Stomach (tissue), 9 donors: ENCODE results near the gene DRD4. TPM values are rescaled to one million over a fixed set of nuclear protein-coding genes. Genes with fewer than 3 reads are reported as not detected.
A peak's percentile ranks its signal among the peaks of the same experiment; 100 is the strongest.

ENCODE experiments used
- DNase-seq, 2 donors: peaks; one replicate each; pipeline versions ENCODE4 v3.0.0 to v3.0.0-alpha.2; 2013 to 2019
- H3K27ac ChIP-seq, 5 donors: fragments of 200-600 bp in 4 of 5; sonication (generic) in 4 of 5; one replicate each; pipeline ENCODE4 v1.5.1; 2013 to 2019; ENCODE audit warnings: mild to moderate bottlenecking in 1 of 5, moderate library complexity in 1 of 5
- H3K27me3 ChIP-seq, 3 donors: fragments of 200-600 bp; sonication (generic); one replicate each; pipeline ENCODE4 v1.5.1; 2017 to 2019; ENCODE audit warnings: mixed run types in 1 of 3
- H3K36me3 ChIP-seq, 4 donors: fragments of 200-600 bp; sonication (generic); 1 replicate in 3 of 4; 2 replicates in 1 of 4; pipeline ENCODE4 v1.5.1; 2016 to 2019
- H3K4me1 ChIP-seq, 4 donors: fragments of 200-600 bp; sonication (generic); one replicate each; pipeline ENCODE4 v1.5.1; 2016 to 2019
- H3K4me3 ChIP-seq, 4 donors: fragments of 200-600 bp; sonication (generic) in 3 of 4; one replicate each; pipeline ENCODE4 v1.5.1; 2016 to 2019; ENCODE audit warnings: mild to moderate bottlenecking in 1 of 4
- H3K9me3 ChIP-seq, 4 donors: fragments of 200-600 bp; sonication (generic); one replicate each; pipeline ENCODE4 v1.5.1; 2016 to 2019
- EP300 ChIP-seq: sonication (generic); formaldehyde crosslinking; IDR thresholded peaks from one replicate; pipeline ENCODE4 v1.6.1; 2017; ENCODE audit warnings: antibody characterized with exemption
- POLR2A ChIP-seq, 4 donors: fragments of 450-650 bp; IDR thresholded peaks; one replicate each; pipeline ENCODE4 v1.6.1; 2016; ENCODE audit warnings: antibody characterized with exemption in 4 of 4, control low read depth in 2 of 4, mild to moderate bottlenecking in 1 of 4, moderate library complexity in 1 of 4
- POLR2AphosphoS5 ChIP-seq, 3 donors: sonication (generic); formaldehyde crosslinking; IDR thresholded peaks; one replicate each; pipeline ENCODE4 v1.6.1; 2016; ENCODE audit warnings: antibody characterized with exemption in 3 of 3
- WGBS, 5 donors: extraction: QIAGEN DNeasy Blood & Tissue Kit in 3 of 5; methylation state at CpG; one replicate each; pipeline versions ENCODE4 v1.1.5 to v1.1.7; 2013 to 2018; 5-methylcytosine and 5-hydroxymethylcytosine counted together
- intact Hi-C: fragments of 100-400 bp; cut with DNase I; formaldehyde crosslinking; loops from one replicate; pipeline ENCODE4 v1.15.1; 2023; ENCODE audit warnings: low total_unique reads
- polyA plus RNA-seq, 3 donors: library from polyadenylated mRNA; stranded (reverse); fragments of 200-250 nt; gene quantifications; one replicate each; pipeline ENCODE4 v1.2.3, GENCODE V29; 2013
- total RNA-seq, 5 donors: library from RNA; depleted of rRNA; stranded (reverse); fragments of >200 nt; gene quantifications; one replicate each; pipeline versions ENCODE4 v1.1.0 to v1.2.3, GENCODE V29; 2014 to 2016
- TF ChIP-seq, protein P1 (sequence below), 7 experiments: fragments of 450-650 bp in 4 of 7; fragments of 200-600 bp in 3 of 7; sonication (generic) in 3 of 7; IDR thresholded peaks; one replicate each; pipeline ENCODE4 v1.5.1; 2016 to 2019; ENCODE audit warnings: antibody characterized with exemption in 7 of 7, control low read depth in 2 of 7, mild to moderate bottlenecking in 1 of 7
- donor health status: healthy with polysubstance abuse.
- donor health status: Bipolar disorder and iron deficiency.
- donor health status: healthy.

DRD4 gene
- total and polyA plus RNA-seq, 8 donors = 0.19 to 1.7 (median 0.50) TPM; not detected in 5

DNA sequence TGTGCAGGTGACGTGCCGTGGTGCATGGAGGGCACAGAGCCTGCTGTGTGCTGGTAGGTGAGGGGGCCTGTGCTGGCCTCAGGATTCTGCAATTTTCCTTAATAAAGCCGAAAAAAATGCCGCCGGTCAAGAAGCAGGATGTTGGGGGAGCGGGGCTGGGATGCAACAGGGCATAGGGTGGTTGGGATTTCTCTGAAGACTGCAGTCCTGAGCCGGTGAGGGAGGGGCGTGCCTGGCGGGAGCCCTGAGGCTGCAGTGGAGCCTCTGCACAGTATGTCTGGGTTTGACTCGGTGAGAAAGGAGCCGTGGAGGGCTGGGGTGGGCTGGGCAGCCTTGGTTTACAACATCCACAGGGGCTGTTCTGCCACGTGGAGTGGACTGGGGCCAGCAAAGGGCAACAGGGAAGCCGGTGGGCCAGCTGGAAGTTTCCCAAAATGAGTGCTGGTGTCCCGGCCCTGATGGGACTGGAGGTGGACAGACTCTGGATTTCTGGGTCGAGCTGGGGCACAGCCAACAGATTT lies 13.7 kb upstream of the DRD4 start:
- Histone ChIP-seq H3K36me3 (peaks cover 0 to 34% (median 8%) of the 10 kb centered on the region in 4 donors), H3K4me3 (no peak overlapping the region), H3K27me3 (peaks cover 0 to 45% (median 29%) of the 10 kb centered on the region in 3 donors), H3K27ac (no peak overlapping the region), H3K9me3 (no peaks in the 10 kb centered on the region), H3K4me1 (peaks cover 27 to 45% (median 29%) of the 10 kb centered on the region in 4 donors)
- TF ChIP-seq POLR2A (IDR thresholded peaks at IDR 0.05) = no peak
- 69 to 83% (median 73%) methylated on average over 15 of the region's 15 CpGs for WGBS, 5 donors
- DNase-seq = peak in 1 of 2 donors; percentile 16
- intact Hi-C loops = no loop called here

GRCh38 chr11:623999-624704 lies 12.9 kb upstream of the DRD4 start:
- H3K36me3 ChIP-seq = peaks cover 0 to 32% (median 6%) of the 10 kb centered on the region in 4 donors
- H3K4me3 ChIP-seq = peak overlapping the region in 2 of 4 donors; percentile 5 to 10
- peaks cover 0 to 45% (median 29%) of the 10 kb centered on the region in 3 donors for H3K27me3 ChIP-seq
- H3K4me1 ChIP-seq = peaks cover 27 to 50% (median 33%) of the 10 kb centered on the region in 4 donors
- intact Hi-C loops = no loop called here
- H3K27ac ChIP-seq = no peak overlapping the region
- DNase-seq = peak; percentile 73 to 91
- WGBS, 5 donors = 31 to 67% (median 52%) methylated on average over 22 to 25 of the region's 25 CpGs
- H3K9me3 ChIP-seq = no peaks in the 10 kb centered on the region
- TF ChIP-seq, protein P1, sequence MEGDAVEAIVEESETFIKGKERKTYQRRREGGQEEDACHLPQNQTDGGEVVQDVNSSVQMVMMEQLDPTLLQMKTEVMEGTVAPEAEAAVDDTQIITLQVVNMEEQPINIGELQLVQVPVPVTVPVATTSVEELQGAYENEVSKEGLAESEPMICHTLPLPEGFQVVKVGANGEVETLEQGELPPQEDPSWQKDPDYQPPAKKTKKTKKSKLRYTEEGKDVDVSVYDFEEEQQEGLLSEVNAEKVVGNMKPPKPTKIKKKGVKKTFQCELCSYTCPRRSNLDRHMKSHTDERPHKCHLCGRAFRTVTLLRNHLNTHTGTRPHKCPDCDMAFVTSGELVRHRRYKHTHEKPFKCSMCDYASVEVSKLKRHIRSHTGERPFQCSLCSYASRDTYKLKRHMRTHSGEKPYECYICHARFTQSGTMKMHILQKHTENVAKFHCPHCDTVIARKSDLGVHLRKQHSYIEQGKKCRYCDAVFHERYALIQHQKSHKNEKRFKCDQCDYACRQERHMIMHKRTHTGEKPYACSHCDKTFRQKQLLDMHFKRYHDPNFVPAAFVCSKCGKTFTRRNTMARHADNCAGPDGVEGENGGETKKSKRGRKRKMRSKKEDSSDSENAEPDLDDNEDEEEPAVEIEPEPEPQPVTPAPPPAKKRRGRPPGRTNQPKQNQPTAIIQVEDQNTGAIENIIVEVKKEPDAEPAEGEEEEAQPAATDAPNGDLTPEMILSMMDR (IDR thresholded peaks at IDR 0.05) = no peak
- TF ChIP-seq POLR2AphosphoS5 (IDR thresholded peaks at IDR 0.05) = no peak
- no peak for TF ChIP-seq EP300
- TF ChIP-seq POLR2A (IDR thresholded peaks at IDR 0.05) = no peak

DNA sequence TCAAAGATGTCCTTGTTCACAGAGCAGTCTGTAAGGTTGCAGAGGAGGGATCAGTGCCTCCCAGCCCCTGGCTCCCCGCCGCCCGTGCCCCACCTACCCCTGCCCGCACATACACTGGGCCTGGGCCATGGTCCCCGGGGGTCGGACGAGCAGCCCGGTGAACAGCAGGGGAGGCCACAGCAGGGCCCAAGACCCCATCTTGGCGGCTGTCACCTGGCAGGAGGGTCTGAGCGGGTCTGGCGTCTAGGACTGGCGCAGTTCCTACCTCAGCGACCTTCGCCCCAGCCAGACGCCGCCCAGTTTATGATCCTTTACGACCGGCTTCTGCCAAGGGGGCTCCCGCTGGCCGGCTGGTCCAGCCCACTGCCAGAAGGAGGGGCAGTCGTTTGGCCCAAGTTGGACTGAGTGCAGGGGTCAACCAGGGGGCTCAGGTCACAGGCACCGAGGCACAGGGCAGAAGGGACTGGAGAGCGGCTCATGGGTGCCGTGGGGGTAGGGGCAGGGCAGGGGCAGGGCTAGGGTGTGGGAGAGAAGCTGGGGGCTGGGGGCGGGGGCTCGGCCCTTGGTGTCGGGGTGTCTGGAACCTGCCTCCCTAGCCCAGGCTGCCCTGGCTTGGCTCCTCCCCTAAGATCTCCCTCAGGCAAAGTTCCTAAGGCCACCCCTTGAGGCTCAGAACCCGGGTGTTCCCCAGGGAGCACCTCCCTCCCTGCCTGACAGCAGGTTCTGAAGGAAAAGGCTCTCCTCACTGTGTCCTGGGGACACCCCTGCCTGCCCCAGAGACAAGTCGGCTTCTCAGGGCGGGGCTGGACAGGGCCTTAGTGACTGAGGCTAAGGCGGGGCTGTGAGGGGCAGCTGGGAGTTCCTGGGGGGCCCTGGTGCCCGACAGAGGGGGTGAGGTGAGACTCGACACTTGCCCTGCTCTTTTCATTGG lies 12.1 kb upstream of the DRD4 start, which contains the start of gene CDHR5:
Gene CDHR5 (minus strand): TSS at position 251 of the 931 bp plus-strand sequence. CDS start 53 bp downstream, at position 198.
- Histone ChIP-seq H3K4me3 (peak within 1 kb of the TSS in 2 of 4 donors; percentile 5 to 10), H3K9me3 (no peaks in the 10 kb centered on the region), H3K36me3 (peaks cover 0 to 25% (median 3%) of the 10 kb centered on the region in 4 donors), H3K27me3 (peaks cover 0 to 45% (median 29%) of the 10 kb centered on the region in 3 donors), H3K4me1 (peaks cover 27 to 56% (median 35%) of the 10 kb centered on the region in 4 donors), H3K27ac (no peak within 1 kb of the TSS)
- DNase-seq = peak in 1 of 2 donors; percentile 79
- intact Hi-C loops = no loop called here
- 32 to 75% (median 43%) methylated on average over 7 to 33 of the region's 33 CpGs for WGBS, 5 donors
- TF ChIP-seq, protein P1 (IDR thresholded peaks at IDR 0.05) = no peak
- TF ChIP-seq POLR2A (IDR thresholded peaks at IDR 0.05) = no peak
- no peak for TF ChIP-seq POLR2AphosphoS5 (IDR thresholded peaks at IDR 0.05)
- TF ChIP-seq EP300 = no peak

GRCh38 chr11:625636-626268 lies 11.3 kb upstream of the DRD4 start:
- H3K4me3 ChIP-seq = no peak overlapping the region
- intact Hi-C loops = no loop called here
- peaks cover 0 to 45% (median 29%) of the 10 kb centered on the region in 3 donors for H3K27me3 ChIP-seq
- DNase-seq = peak in 1 of 2 donors; percentile 63
- TF ChIP-seq POLR2A (IDR thresholded peaks at IDR 0.05) = no peak
- no peak for TF ChIP-seq EP300
- TF ChIP-seq, protein P1 (IDR thresholded peaks at IDR 0.05) = no peak
- TF ChIP-seq POLR2AphosphoS5 (IDR thresholded peaks at IDR 0.05) = no peak
- WGBS, 5 donors = 41 to 80% (median 51%) methylated on average over 19 to 22 of the region's 22 CpGs
- H3K36me3 ChIP-seq = peaks cover 0 to 25% (median 3%) of the 10 kb centered on the region in 4 donors
- H3K9me3 ChIP-seq = no peaks in the 10 kb centered on the region
- H3K4me1 ChIP-seq = peaks cover 27 to 53% (median 35%) of the 10 kb centered on the region in 4 donors
- no peak overlapping the region for H3K27ac ChIP-seq
